HG03354 (cell line): ENCODE measurements around the gene STX19.
A peak's percentile ranks its signal among the peaks of the same experiment; 100 is the strongest.
"Not testable (repeated sequence)": the region's sequence is repeated elsewhere in the genome, so short reads cannot be mapped to it uniquely, and the experiment has no call there.

Source experiments
- ATAC-seq: cut with Tn5 transposase; IDR thresholded peaks from one replicate; pipeline ENCODE4 v1.9.1; 2021; ENCODE audit warnings: mild to moderate bottlenecking; ENCODE audit not compliant: unreplicated experiment, poor library complexity, severe bottlenecking

Gene STX19

GRCh38 chr3:93981649-93982048 is 46.7 kb downstream of the STX19 start:
- no peak for ATAC-seq

- ATAC-seq, result peak; percentile 100
Measured at GRCh38 chr3:93979850-93980676, 48.3 kb downstream of the STX19 start, which contains the start of gene ARL13B. Gene ARL13B, plus strand, starts transcription at chr3:93980155. Its CDS starts 269 bp downstream, at chr3:93980424.

GRCh38 chr3:93973131-93974126 is 55.0 kb downstream of the STX19 start, which contains the start of gene PROS1:
Gene PROS1, minus strand, starts transcription at chr3:93973896. Its CDS starts 147 bp downstream, at chr3:93973749.
- peak; percentile 81 for ATAC-seq

- no peak for ATAC-seq
Measured at GRCh38 chr3:93969997-93970396, 58.4 kb downstream of the STX19 start.

- ATAC-seq, result no peak
Measured at GRCh38 chr3:93969443-93969842, 59.0 kb downstream of the STX19 start.

- not testable (repeated sequence) for ATAC-seq
Measured at GRCh38 chr3:93965106-93965505, 63.3 kb downstream of the STX19 start.
